Smooth muscle cell (in vitro differentiated cells): ENCODE measurements around the gene DEPDC1B. TPM values are rescaled to one million over a fixed set of nuclear protein-coding genes. Genes with fewer than 3 reads are reported as not detected.

Source experiments
- DNase-seq: peaks from one replicate; lab custom pipeline; 2025; ENCODE audit not compliant: unreplicated experiment; lab: John Stamatoyannopoulos, UW
- H2AFZ ChIP-seq: fragments of 200-600 bp; sonication (generic); 2 replicates; pipeline ENCODE4 v1.6.0; 2016; ENCODE audit warnings: antibody characterized with exemption, low read depth, mild to moderate bottlenecking
- H3F3A ChIP-seq: fragments of 200-600 bp; sonication (generic); 2 replicates; pipeline ENCODE4 v1.6.0; 2017; ENCODE audit warnings: antibody characterized with exemption, low read depth
- H3K27ac ChIP-seq: fragments of 200-600 bp; sonication (generic); 2 replicates; pipeline ENCODE4 v1.5.1; 2016; ENCODE audit warnings: low read depth, mild to moderate bottlenecking
- H3K27me3 ChIP-seq: fragments of 200-600 bp; sonication (generic); 2 replicates; pipeline ENCODE4 v1.6.1; 2016; ENCODE audit warnings: low read depth, mild to moderate bottlenecking
- H3K36me3 ChIP-seq: fragments of 200-600 bp; sonication (generic); 2 replicates; pipeline ENCODE4 v1.5.1; 2016; ENCODE audit warnings: low read depth
- H3K4me1 ChIP-seq: fragments of 200-600 bp; sonication (generic); 2 replicates; pipeline ENCODE4 v1.5.1; 2016; ENCODE audit warnings: low read depth
- H3K4me2 ChIP-seq: fragments of 200-600 bp; sonication (generic); 2 replicates; pipeline ENCODE4 v1.6.0; 2016; ENCODE audit warnings: mild to moderate bottlenecking
- H3K4me3 ChIP-seq: fragments of 200-600 bp; sonication (generic); 2 replicates; pipeline ENCODE4 v1.5.1; 2016; ENCODE audit warnings: mild to moderate bottlenecking
- H3K79me2 ChIP-seq: fragments of 200-600 bp; sonication (generic); 2 replicates; pipeline ENCODE4 v1.6.0; 2016; ENCODE audit warnings: low read depth, mild to moderate bottlenecking
- H3K9ac ChIP-seq: fragments of 200-600 bp; sonication (generic); 2 replicates; pipeline ENCODE4 v1.6.0; 2016; ENCODE audit warnings: low read depth
- H3K9me3 ChIP-seq: fragments of 200-600 bp; sonication (generic); replicated peaks from 2 replicates; pipeline ENCODE4 v1.5.1; 2016; ENCODE audit warnings: low read depth
- H4K20me1 ChIP-seq: fragments of 200-600 bp; sonication (generic); 2 replicates; pipeline ENCODE4 v1.6.0; 2016; ENCODE audit warnings: low read depth
- WGBS: methylation state at CpG from one replicate; pipeline ENCODE4 v1.1.7; 2016; ENCODE audit warnings: low lambda C conversion rate; 5-methylcytosine and 5-hydroxymethylcytosine counted together
- polyA plus RNA-seq: library from polyadenylated mRNA; unstranded; fragments of >200 nt; fragmentation: Nextera tagmentation; extraction: Ambion mirVana; gene quantifications from 2 replicates; pipeline ENCODE4 v1.2.1, GENCODE V29; 2016
- total RNA-seq: library from RNA; depleted of rRNA; stranded (reverse); fragments of >200 nt; gene quantifications from 2 replicates; pipeline ENCODE4 v1.2.3, GENCODE V29; 2014
- TF ChIP-seq, protein P1 (sequence below): fragments of 200-600 bp; sonication (generic); IDR thresholded peaks from 2 replicates; pipeline ENCODE4 v1.5.1; 2017; ENCODE audit warnings: borderline replicate concordance, mild to moderate bottlenecking, antibody characterized with exemption; ENCODE audit not compliant: insufficient read depth, poor library complexity, severe bottlenecking

Gene DEPDC1B
- total and polyA plus RNA-seq, 2 experiments from 2014 or later, result 2.7 to 5.8 TPM

DNA sequence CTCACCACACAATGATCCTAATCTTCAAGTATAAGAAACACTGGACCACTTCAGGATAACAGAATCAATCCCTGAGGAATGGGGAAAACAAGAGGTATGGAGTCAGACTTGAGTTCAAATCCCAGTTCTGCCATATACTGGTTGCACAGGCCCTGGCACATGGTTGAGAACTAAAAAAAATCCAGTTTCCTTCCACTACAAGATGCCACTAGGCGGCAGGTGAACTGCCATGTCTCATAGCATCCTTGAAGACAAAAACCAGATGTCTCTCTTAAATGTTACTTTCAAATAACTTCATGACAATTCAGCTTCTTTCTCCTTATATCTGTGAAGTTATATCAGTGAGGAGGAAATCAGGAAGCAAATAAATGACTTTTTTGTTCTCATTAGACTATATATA lies 11.0 kb downstream of the DEPDC1B start:
- no peak overlapping the region for H2AFZ ChIP-seq
- no peaks in the 10 kb centered on the region for H4K20me1 ChIP-seq
- 88% methylated on average over 1 of the region's 1 CpG for WGBS
- H3K4me2 ChIP-seq, result no peak overlapping the region
- H3F3A ChIP-seq, result no peaks in the 10 kb centered on the region
- DNase-seq, result no peak
- H3K9me3 ChIP-seq, result no peaks in the 10 kb centered on the region
- no peaks in the 10 kb centered on the region for H3K36me3 ChIP-seq
- no peak overlapping the region for H3K4me3 ChIP-seq
- TF ChIP-seq, protein P1, sequence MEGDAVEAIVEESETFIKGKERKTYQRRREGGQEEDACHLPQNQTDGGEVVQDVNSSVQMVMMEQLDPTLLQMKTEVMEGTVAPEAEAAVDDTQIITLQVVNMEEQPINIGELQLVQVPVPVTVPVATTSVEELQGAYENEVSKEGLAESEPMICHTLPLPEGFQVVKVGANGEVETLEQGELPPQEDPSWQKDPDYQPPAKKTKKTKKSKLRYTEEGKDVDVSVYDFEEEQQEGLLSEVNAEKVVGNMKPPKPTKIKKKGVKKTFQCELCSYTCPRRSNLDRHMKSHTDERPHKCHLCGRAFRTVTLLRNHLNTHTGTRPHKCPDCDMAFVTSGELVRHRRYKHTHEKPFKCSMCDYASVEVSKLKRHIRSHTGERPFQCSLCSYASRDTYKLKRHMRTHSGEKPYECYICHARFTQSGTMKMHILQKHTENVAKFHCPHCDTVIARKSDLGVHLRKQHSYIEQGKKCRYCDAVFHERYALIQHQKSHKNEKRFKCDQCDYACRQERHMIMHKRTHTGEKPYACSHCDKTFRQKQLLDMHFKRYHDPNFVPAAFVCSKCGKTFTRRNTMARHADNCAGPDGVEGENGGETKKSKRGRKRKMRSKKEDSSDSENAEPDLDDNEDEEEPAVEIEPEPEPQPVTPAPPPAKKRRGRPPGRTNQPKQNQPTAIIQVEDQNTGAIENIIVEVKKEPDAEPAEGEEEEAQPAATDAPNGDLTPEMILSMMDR, result no peak
- H3K27me3 ChIP-seq, result no peaks in the 10 kb centered on the region
- H3K27ac ChIP-seq, result no peak overlapping the region
- H3K79me2 ChIP-seq, result peaks cover 36% of the 10 kb centered on the region
- H3K4me1 ChIP-seq, result no peaks in the 10 kb centered on the region
- H3K9ac ChIP-seq, result no peak overlapping the region

DNA sequence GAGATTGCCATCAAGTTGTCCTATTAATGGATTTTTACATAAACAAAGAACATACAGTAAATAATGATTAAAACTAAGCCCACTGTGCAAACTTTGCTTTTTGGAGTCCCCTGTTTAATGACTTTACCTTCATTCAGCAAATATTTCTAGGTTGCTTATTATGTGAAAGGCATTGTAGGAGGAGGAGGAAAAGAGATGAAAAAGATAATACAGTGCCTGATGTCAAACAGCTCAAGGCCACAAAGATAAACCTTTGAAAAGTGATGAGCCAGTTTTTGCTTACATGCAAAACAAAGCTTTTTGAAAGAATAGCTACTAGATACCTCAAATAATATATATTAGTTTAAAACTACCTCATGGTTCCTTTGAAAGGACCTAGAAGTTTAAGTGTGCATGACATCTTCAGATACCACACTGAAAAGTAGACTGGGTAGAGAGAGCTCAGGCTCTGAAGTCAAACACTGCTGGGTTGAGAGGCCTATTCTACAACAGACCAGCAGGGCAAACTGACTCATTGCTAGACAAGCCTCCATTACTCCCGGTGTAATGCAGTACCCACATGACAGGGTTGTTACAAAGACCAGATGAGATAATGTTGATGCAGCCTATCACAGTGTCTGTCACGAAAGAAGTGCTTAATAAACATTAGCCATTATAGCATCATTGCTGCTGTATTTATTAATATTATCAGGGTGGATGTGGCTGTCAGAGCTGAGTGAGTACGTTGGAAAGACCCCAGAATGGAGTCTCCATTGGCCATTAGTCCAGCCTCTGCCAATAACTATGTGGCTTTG lies 11.8 kb downstream of the DEPDC1B start:
- H3K4me2 ChIP-seq, result no peak overlapping the region
- H3K4me3 ChIP-seq, result no peak overlapping the region
- no peaks in the 10 kb centered on the region for H3K9me3 ChIP-seq
- no peak overlapping the region for H3K27ac ChIP-seq
- 47% methylated on average over 3 of the region's 3 CpGs for WGBS
- H3K27me3 ChIP-seq, result no peaks in the 10 kb centered on the region
- TF ChIP-seq, protein P1, result peak; percentile 26
- H3K36me3 ChIP-seq, result no peaks in the 10 kb centered on the region
- H3K9ac ChIP-seq, result no peak overlapping the region
- H3F3A ChIP-seq, result no peaks in the 10 kb centered on the region
- H2AFZ ChIP-seq, result no peak overlapping the region
- H4K20me1 ChIP-seq, result no peaks in the 10 kb centered on the region
- DNase-seq, result no peak
- H3K4me1 ChIP-seq, result no peaks in the 10 kb centered on the region
- H3K79me2 ChIP-seq, result peaks cover 30% of the 10 kb centered on the region

DNA sequence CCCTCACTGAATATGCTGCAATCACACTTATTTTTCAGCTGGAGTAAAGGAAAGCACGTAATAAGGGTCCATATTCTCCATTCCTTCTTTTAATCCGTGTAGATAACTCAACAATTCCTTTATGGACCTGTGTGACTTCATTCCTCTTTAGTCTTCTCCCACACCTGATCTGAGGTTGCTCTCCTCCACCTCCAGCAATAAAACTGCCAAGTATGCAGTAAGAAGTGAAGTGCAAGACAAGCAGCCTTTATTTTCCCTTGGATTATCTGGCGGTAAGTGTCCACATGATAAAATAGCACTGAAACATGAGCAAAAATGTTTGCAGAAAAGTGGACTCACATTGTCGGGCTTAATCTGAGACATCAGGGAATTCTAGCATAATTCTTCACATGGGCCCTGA lies 13.8 kb downstream of the DEPDC1B start:
- H3K36me3 ChIP-seq, result no peaks in the 10 kb centered on the region
- H3K4me3 ChIP-seq, result no peak overlapping the region
- no peaks in the 10 kb centered on the region for H3K4me1 ChIP-seq
- H3K9ac ChIP-seq, result no peak overlapping the region
- no peak for DNase-seq
- no peaks in the 10 kb centered on the region for H3K9me3 ChIP-seq
- TF ChIP-seq, protein P1, result no peak
- no peak overlapping the region for H2AFZ ChIP-seq
- H3F3A ChIP-seq, result no peaks in the 10 kb centered on the region
- H3K27me3 ChIP-seq, result no peaks in the 10 kb centered on the region
- WGBS, result 88% methylated on average over 4 of the region's 4 CpGs
- H3K4me2 ChIP-seq, result no peak overlapping the region
- no peaks in the 10 kb centered on the region for H4K20me1 ChIP-seq
- no peak overlapping the region for H3K27ac ChIP-seq
- H3K79me2 ChIP-seq, result peaks cover 24% of the 10 kb centered on the region

DNA sequence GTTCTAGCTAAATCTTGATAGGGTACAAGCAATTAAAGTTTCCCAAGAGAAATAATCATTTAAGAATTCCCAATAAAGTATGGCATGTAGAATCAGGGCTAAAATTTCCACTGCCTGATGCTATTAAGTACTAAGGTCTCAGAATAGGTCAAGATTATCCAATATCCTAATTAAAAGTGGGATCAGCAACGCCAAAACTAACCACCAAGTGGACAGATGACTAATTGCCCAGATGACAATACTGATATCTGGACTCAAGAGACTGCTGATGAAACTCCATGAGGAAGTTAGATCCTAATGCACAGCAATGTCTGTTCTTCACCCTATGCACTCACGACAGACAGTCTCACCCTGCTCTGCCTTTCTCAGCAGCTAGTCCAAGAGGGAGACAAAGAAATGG lies 14.3 kb downstream of the DEPDC1B start:
- Histone ChIP-seq H3K36me3 (no peaks in the 10 kb centered on the region), H2AFZ (no peak overlapping the region), H3K4me1 (no peaks in the 10 kb centered on the region), H3K79me2 (peaks cover 22% of the 10 kb centered on the region), H3K27ac (no peak overlapping the region), H3F3A (no peaks in the 10 kb centered on the region), H3K9me3 (no peaks in the 10 kb centered on the region), H4K20me1 (no peaks in the 10 kb centered on the region), H3K27me3 (no peaks in the 10 kb centered on the region), H3K4me3 (no peak overlapping the region), H3K4me2 (no peak overlapping the region), H3K9ac (no peak overlapping the region)
- TF ChIP-seq, protein P1, result no peak
- no peak for DNase-seq
- 72% methylated on average over 2 of the region's 2 CpGs for WGBS
